ENCODE data around the gene DUOXA2. TPM values are rescaled to one million over a fixed set of nuclear protein-coding genes. Genes with fewer than 3 reads are reported as not detected.

DUOXA2 gene
- total and polyA plus RNA-seq, 2 experiments from 2014 or later = not detected

DNA sequence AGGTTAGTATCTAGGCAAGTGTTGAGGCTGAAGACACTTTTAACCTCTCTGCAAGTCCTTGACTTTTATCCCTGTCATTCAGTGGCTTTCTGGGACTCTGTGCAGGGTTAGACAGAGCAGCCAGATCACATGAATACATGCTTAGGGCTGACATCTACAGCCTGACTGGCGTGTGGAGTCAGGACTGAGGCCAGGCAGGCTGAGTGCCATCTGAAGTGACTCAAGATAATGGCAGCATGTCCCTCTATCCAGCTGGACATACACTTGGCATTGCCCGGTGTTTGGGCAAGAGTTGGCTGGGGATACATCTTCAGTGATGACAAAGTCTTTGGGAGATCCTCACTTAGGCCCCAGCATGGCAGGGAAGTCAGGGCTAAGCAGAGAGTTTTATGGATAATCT lies 22.6 kb upstream of the DUOXA2 start:
- no peaks in the 10 kb centered on the region for H3K4me1 ChIP-seq (ENCODE audit: insufficient read depth)
- H3K27ac Mint-ChIP-seq = no peak overlapping the region
- no peaks in the 10 kb centered on the region for H3K36me3 Mint-ChIP-seq (ENCODE audit: low read depth)
- DNase-seq (ENCODE audit: low spot score) (no peak), ATAC-seq (no peak)
- H3K4me3 ChIP-seq = no peak overlapping the region
- no peaks in the 10 kb centered on the region for H3K9me2 ChIP-seq (ENCODE audit: insufficient read depth)
- H3K27ac ChIP-seq (ENCODE audit: low read depth) = no peak overlapping the region
- TF ChIP-seq EZH2 (IDR thresholded peaks at IDR 0.05; ENCODE audit: low read depth, unreplicated experiment) (no peak), ZNF331 (CRISPR knock-in tag; IDR thresholded peaks at IDR 0.05; ENCODE audit: low read depth) (no peak), STAT1 (IDR thresholded peaks at IDR 0.05; ENCODE audit: unreplicated experiment) (no peak), EZH2phosphoT487 (IDR thresholded peaks at IDR 0.05; ENCODE audit: unreplicated experiment) (no peak), JUNB (IDR thresholded peaks at IDR 0.05; ENCODE audit: unreplicated experiment) (no peak), CREB1 (CRISPR knock-in tag; IDR thresholded peaks at IDR 0.05; ENCODE audit: low read depth) (no peak), ZNF114 (CRISPR knock-in tag; IDR thresholded peaks at IDR 0.05) (no peak), POLR2AphosphoS5 (IDR thresholded peaks at IDR 0.05; ENCODE audit: low read depth) (no peak), REST (IDR thresholded peaks at IDR 0.05; ENCODE audit: unreplicated experiment) (no peak), NANOG (IDR thresholded peaks at IDR 0.05; ENCODE audit: borderline replicate concordance) (no peak), ETS1 (IDR thresholded peaks at IDR 0.05) (no peak)
- TF ChIP-seq, protein P1, sequence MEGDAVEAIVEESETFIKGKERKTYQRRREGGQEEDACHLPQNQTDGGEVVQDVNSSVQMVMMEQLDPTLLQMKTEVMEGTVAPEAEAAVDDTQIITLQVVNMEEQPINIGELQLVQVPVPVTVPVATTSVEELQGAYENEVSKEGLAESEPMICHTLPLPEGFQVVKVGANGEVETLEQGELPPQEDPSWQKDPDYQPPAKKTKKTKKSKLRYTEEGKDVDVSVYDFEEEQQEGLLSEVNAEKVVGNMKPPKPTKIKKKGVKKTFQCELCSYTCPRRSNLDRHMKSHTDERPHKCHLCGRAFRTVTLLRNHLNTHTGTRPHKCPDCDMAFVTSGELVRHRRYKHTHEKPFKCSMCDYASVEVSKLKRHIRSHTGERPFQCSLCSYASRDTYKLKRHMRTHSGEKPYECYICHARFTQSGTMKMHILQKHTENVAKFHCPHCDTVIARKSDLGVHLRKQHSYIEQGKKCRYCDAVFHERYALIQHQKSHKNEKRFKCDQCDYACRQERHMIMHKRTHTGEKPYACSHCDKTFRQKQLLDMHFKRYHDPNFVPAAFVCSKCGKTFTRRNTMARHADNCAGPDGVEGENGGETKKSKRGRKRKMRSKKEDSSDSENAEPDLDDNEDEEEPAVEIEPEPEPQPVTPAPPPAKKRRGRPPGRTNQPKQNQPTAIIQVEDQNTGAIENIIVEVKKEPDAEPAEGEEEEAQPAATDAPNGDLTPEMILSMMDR (conservative IDR thresholded peaks at IDR 0.05; ENCODE audit: low read depth in 2 of 2) = no peak
- TF ChIP-seq, protein P2, sequence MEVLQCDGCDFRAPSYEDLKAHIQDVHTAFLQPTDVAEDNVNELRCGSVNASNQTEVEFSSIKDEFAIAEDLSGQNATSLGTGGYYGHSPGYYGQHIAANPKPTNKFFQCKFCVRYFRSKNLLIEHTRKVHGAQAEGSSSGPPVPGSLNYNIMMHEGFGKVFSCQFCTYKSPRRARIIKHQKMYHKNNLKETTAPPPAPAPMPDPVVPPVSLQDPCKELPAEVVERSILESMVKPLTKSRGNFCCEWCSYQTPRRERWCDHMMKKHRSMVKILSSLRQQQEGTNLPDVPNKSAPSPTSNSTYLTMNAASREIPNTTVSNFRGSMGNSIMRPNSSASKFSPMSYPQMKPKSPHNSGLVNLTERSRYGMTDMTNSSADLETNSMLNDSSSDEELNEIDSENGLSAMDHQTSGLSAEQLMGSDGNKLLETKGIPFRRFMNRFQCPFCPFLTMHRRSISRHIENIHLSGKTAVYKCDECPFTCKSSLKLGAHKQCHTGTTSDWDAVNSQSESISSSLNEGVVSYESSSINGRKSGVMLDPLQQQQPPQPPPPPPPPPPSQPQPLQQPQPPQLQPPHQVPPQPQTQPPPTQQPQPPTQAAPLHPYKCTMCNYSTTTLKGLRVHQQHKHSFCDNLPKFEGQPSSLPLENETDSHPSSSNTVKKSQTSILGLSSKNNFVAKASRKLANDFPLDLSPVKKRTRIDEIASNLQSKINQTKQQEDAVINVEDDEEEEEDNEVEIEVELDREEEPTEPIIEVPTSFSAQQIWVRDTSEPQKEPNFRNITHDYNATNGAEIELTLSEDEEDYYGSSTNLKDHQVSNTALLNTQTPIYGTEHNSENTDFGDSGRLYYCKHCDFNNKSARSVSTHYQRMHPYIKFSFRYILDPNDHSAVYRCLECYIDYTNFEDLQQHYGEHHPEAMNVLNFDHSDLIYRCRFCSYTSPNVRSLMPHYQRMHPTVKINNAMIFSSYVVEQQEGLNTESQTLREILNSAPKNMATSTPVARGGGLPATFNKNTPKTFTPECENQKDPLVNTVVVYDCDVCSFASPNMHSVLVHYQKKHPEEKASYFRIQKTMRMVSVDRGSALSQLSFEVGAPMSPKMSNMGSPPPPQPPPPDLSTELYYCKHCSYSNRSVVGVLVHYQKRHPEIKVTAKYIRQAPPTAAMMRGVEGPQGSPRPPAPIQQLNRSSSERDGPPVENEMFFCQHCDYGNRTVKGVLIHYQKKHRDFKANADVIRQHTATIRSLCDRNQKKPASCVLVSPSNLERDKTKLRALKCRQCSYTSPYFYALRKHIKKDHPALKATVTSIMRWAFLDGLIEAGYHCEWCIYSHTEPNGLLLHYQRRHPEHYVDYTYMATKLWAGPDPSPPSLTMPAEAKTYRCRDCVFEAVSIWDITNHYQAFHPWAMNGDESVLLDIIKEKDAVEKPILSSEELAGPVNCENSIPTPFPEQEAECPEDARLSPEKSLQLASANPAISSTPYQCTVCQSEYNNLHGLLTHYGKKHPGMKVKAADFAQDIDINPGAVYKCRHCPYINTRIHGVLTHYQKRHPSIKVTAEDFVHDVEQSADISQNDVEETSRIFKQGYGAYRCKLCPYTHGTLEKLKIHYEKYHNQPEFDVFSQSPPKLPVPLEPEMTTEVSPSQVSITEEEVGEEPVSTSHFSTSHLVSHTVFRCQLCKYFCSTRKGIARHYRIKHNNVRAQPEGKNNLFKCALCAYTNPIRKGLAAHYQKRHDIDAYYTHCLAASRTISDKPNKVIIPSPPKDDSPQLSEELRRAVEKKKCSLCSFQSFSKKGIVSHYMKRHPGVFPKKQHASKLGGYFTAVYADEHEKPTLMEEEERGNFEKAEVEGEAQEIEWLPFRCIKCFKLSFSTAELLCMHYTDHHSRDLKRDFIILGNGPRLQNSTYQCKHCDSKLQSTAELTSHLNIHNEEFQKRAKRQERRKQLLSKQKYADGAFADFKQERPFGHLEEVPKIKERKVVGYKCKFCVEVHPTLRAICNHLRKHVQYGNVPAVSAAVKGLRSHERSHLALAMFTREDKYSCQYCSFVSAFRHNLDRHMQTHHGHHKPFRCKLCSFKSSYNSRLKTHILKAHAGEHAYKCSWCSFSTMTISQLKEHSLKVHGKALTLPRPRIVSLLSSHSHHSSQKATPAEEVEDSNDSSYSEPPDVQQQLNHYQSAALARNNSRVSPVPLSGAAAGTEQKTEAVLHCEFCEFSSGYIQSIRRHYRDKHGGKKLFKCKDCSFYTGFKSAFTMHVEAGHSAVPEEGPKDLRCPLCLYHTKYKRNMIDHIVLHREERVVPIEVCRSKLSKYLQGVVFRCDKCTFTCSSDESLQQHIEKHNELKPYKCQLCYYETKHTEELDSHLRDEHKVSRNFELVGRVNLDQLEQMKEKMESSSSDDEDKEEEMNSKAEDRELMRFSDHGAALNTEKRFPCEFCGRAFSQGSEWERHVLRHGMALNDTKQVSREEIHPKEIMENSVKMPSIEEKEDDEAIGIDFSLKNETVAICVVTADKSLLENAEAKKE (CRISPR knock-in tag; IDR thresholded peaks at IDR 0.05) = no peak
- H3F3A ChIP-seq (replicated peaks; ENCODE audit: low read depth) = no peaks in the 10 kb centered on the region
- no peaks in the 10 kb centered on the region for H4K20me1 ChIP-seq (replicated peaks; ENCODE audit: insufficient read depth)
- H3K4me3 Mint-ChIP-seq = no peak overlapping the region
- H3K27me3 Mint-ChIP-seq (ENCODE audit: insufficient read depth, low read depth, poor library complexity) = peaks cover 2% of the 10 kb centered on the region
- no peaks in the 10 kb centered on the region for H3K4me1 Mint-ChIP-seq
- no peaks in the 10 kb centered on the region for H3K36me3 ChIP-seq (ENCODE audit: insufficient read depth)
- H3K79me2 ChIP-seq (replicated peaks; ENCODE audit: insufficient read depth) = no peaks in the 10 kb centered on the region
- H2AFZ ChIP-seq = no peak overlapping the region
- H3K27me3 ChIP-seq (ENCODE audit: insufficient read depth) = no peaks in the 10 kb centered on the region
- no peaks in the 10 kb centered on the region for H3K9me3 Mint-ChIP-seq
- H3K4me2 ChIP-seq = no peak overlapping the region
